KOPT-K1 (cell line): ENCODE results near the gene TPGS1.
"Not testable (repeated sequence)": the region's sequence is repeated elsewhere in the genome, so short reads cannot be mapped to it uniquely, and the experiment has no call there.

Experiments used
- H3K27ac ChIP-seq: fragments of 200-600 bp; sonication (generic); 2 replicates; pipeline ENCODE4 v1.5.1; 2016; ENCODE audit warnings: antibody characterized with exemption, mild to moderate bottlenecking, low read depth, low read length; ENCODE audit not compliant: poor library complexity, severe bottlenecking
- H3K36me3 ChIP-seq: fragments of 200-600 bp; sonication (generic); 2 replicates; pipeline ENCODE4 v1.5.1; 2017; ENCODE audit warnings: antibody characterized with exemption, mild to moderate bottlenecking, low read length, moderate library complexity; ENCODE audit not compliant: insufficient read depth
- H3K9me3 ChIP-seq: fragments of 200-600 bp; sonication (generic); 2 replicates; pipeline ENCODE4 v1.5.1; 2017; ENCODE audit warnings: antibody characterized with exemption, low read length, mild to moderate bottlenecking; ENCODE audit not compliant: insufficient read depth, poor library complexity, severe bottlenecking

TPGS1 gene

DNA sequence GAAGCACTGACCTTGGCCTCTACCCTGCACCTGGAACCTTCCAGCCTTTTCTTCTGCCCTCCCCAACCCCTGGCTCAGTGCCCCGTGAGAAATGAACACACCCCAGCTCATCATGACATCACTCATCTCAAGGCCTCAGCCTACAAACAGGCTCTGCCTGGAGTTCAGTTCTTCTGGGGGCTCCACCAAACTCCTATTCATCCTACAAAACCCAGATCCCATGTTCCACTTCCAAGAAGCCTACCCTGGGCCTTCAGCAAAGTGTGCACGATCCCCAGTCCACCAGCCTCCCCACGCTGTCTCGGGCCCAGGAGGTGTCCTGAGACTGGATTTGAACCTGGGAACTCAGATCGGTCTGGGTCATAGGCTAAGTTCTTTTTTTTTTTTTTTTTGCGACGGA is 37.5 kb upstream of the TPGS1 start:
- no peaks in the 10 kb centered on the region for H3K36me3 ChIP-seq
- no peaks in the 10 kb centered on the region for H3K9me3 ChIP-seq
- H3K27ac ChIP-seq = no peak overlapping the region

DNA sequence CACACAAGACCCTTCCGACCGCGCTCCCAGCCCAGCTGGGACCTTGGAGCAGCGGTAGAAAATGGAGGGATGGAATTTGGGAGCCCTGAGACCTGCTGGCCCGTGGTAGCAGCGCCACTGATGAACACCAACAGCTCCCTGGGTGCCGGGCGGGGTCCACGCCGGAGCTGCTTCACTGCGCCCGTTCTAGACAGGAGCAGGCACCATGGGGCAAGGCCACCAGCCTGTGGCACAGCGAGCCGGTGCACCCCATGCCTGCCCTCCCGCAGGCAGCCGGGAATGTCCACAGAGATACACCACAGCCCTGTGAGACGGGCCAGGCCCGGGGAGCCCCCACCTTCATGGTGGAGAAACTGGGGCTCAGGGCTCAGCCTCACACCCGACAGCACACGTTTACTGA is 36.6 kb upstream of the TPGS1 start:
- Histone ChIP-seq H3K9me3 (no peaks in the 10 kb centered on the region), H3K27ac (no peak overlapping the region), H3K36me3 (no peaks in the 10 kb centered on the region)

DNA sequence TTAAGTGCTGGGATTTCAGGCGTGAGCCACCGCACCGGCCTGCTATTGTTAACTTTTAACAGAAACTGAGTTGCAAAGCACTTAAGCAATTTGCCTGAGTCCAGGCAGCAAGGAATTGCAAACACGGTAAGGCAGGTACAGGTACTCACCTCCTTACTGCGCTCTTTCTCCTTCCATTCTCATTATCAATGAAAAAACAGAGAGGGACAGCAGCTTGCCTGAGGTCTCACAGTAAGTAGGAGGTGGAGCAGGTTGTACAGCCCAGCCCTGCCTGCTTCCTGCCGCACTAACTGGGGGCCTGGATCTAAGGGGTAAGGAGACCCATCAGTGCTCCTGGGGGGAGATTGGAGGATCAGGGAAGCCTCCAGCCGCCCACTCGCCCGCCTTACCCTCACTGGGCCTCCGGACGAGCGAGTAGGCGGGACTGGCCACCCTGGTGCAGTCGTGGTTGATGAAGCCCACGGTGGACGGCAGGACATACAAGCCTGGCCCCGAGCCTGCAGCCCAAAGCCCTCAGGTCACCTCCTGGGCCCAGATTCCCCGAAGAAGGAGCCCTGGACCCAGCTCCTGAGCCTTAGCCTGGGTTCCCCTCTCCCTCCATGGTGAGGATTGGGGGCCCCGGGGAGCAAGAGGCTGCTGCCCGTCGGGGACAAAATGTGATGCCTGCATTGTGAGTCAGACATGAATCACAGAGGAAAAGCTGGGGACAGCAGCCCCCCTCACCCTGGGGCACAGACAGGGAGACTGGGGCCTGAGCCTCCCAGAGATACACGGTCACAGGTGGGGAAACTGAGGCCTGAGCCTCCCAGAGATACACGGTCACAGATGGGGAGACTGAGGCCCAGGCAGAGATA is 35.1 kb upstream of the TPGS1 start:
- Histone ChIP-seq H3K27ac (no peak overlapping the region), H3K9me3 (no peaks in the 10 kb centered on the region), H3K36me3 (no peaks in the 10 kb centered on the region)

DNA sequence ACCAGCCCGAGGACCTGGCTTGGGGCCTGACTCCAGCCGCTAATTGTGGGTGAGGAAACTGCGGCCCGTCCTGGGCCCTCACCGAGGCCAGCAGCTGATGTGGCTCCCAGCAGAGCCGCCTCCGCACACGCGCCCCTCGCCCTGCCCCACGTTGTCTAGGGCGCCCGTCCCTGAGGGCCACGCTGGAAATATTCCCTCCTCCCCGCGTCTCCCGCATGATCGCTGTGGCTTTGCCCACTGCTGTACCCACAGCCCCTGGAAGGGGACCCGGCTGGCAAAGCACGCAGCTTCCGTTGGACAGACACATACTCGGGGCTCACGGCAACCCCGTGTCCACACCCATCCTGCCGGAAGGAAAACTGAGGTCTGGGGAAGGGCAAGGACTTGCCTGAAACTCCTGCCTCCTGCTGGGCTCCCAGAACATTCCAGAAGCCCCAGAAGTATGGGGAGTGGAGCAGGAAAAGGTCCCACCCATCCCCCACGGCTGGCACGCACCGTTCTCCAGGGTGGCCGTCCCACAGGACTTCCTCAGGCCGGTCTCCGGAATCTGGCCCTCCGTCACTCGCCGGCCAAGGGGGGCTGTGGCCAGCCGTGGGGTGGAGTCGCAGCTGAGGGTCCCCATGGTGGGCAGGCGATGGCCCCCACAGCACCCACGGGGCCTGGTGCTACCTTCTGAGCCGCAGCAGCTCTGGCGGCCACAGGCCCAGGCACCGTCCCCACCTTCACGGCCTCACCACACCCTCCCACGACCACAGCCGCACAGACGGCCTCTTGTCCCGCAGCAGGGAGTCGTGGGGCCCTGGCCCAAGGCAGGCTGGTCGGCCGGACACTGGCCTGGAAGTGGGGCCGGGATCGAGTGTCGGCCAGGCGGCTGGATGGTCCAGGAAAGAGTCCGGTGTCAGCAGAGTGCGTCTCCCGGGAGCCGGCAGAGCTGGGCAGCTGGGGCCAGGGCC is 32.9 kb upstream of the TPGS1 start:
- H3K36me3 ChIP-seq = no peaks in the 10 kb centered on the region
- H3K9me3 ChIP-seq = no peaks in the 10 kb centered on the region
- H3K27ac ChIP-seq = no peak overlapping the region

DNA sequence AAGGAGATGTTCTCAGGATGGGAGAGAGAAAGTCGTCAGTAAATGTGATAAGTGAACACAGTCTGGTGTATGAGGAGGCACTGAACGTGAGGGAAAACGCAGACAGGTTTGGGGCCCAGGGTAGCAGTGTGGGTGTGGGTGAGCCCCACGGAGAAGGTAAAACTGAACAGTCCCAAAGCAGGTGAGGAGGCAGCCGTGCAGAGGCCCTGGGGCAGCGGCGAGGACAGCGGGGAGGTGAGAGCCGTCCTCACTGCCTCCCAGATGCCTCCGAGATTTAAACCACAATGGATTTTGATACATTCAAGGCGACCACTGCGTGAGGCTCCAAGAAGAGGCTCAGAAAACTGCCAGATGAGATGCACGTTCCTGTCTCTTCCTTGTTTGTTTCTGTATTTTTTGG is 31.9 kb upstream of the TPGS1 start:
- Histone ChIP-seq H3K27ac (no peak overlapping the region), H3K9me3 (no peaks in the 10 kb centered on the region), H3K36me3 (no peaks in the 10 kb centered on the region)

DNA sequence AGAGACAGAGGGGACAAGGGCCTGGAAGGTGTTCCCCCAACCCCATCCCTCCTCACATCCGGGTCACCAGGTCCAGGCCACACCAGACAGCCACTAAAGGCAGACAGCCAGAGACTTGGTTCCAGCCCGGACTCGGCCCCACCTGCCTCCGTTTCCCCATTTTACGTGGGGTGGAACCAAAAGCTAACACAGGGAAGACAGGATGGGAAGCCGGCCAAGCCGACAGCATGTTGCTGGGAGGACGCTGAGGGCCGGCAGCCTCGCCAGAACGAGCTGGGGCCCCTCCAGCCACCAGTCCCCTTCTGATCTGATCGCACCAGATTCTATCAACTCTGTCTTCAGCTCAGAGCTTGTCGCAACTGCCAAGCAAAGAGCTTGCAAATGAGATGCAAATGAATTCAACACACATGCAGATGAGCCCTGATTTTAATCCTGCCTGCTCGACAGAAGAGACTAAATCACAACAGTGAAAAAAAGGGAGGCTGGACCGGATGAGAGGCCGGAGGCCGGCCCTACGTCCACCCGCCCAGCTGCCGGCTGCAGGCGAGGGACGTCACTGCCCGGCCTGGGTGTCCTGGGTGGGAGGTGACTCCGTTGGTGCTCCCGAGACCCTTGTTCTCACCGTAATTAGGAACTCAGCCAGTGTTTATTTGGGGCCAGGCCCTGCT is 28.9 kb upstream of the TPGS1 start:
- Histone ChIP-seq H3K27ac (no peak overlapping the region), H3K9me3 (no peaks in the 10 kb centered on the region), H3K36me3 (no peaks in the 10 kb centered on the region)

DNA sequence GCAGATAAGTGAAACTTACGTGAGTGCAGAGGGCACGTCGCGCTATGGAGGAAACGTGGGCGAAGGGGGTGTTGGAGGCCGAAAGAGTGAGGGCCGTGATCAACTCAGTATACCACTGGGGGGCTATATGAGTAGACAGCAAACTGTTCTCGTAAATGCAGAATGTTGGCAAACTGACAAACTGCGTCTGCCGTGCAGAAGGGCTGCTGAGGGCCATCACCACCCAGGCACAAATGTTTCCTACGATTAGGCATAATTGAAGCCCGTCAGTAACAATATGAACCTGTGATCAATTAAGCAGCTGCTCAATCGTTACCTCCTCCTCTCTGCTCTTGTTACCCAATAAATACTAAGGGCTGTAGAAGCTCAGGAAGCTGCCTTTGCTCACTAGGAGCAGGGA is 28.3 kb upstream of the TPGS1 start:
- no peaks in the 10 kb centered on the region for H3K36me3 ChIP-seq
- H3K27ac ChIP-seq = no peak overlapping the region
- no peaks in the 10 kb centered on the region for H3K9me3 ChIP-seq

DNA sequence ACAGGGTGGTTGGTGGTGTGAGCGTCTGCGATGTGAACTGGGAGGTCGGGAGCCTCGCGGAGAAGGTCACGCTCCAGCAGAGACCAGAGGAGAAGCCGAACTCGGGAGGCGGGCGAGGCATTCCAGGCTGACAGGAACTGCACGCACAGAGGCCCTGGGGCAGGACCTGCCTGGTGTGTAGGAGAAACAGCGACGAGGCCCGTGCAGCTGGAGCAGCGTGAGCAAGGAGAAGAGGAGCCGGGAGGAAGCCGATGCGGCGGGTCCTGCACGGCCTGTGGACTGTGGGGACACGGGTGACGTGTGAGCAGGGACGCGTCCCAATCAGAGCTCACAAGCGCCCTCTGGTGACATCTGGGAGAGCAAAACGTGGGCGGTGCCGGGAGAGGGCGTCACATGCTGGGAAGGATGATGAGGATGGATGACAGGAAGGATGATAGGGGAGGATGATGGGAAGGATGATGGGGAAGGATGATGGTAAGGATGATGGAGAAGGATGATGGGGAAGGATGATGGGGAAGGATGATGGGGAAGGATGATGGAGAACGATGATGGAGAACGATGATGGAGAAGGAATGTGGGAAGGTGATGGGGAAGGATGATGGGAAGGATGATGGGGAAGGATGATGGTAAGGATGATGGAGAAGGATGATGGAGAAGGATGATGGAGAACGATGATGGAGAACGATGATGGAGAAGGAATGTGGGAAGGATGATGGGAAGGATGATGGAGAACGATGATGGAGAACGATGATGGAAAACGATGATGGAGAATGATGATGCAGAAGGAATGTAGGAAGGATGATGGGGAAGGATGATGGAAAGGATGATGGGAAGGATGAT is 27.1 kb upstream of the TPGS1 start:
- H3K36me3 ChIP-seq = no peaks in the 10 kb centered on the region

DNA sequence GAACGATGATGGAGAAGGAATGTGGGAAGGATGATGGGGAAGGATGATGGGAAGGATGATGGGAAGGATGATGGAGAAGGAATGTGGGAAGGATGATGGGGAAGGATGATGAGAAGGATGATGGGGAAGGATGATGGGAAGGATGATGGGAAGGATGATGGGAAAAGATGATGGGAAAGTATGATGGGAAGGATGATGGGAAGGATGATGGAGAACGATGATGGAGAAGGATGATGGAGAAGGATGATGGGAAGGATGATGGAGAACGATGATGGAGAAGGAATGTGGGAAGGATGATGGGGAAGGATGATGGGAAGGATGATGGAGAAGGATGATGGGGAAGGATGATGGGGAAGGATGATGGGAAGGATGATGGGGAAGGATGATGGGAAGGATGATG is 26.2 kb upstream of the TPGS1 start:
- H3K36me3 ChIP-seq, H3K9me3 ChIP-seq, H3K27ac ChIP-seq: not testable (repeated sequence)

More for the DNA sequence above, 27.1 kb upstream of the TPGS1 start:
- Histone ChIP-seq H3K9me3 (no peaks in the 10 kb centered on the region), H3K27ac (no peak overlapping the region)

DNA sequence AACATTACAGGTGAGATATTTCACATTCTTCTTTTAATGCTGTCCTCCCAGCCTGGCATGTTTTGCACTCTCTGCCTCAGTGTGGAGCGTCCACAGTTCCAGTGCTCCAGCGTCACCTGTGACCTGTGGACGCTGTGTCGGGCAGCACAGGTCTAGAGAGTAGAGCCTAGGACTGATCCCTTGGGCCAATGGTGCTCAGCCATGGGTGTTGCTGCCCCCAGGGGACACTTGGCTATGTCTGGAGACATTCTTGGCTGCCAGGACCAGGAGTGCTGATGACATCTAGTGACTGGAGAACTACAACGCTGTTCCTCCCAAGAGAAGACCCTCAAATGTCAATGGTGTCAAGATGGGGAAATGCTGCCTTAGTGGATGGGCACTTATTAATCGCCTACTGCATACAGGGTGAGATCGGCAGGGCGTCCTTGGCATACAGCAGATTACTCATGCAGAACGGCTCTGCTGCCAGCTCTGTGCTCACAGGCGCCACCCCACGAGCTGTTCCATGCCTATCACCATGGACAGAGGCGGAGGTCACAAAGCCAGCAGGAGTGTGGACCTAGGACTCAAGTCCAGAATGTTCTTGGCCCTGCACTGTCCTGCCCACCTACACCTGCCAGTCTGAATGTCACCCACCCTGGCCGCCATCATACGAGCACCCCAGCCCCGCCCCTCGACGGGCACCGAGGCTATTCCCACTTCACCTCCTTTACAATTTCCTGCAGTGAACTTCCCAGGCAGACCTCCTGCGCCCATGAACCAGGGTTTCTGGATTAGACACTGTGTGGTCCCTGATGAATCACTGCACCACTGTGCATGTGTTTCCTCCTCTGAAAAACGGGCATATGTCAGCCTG is 24.9 kb upstream of the TPGS1 start:
- Histone ChIP-seq H3K27ac (no peak overlapping the region), H3K9me3 (no peaks in the 10 kb centered on the region), H3K36me3 (no peaks in the 10 kb centered on the region)

DNA sequence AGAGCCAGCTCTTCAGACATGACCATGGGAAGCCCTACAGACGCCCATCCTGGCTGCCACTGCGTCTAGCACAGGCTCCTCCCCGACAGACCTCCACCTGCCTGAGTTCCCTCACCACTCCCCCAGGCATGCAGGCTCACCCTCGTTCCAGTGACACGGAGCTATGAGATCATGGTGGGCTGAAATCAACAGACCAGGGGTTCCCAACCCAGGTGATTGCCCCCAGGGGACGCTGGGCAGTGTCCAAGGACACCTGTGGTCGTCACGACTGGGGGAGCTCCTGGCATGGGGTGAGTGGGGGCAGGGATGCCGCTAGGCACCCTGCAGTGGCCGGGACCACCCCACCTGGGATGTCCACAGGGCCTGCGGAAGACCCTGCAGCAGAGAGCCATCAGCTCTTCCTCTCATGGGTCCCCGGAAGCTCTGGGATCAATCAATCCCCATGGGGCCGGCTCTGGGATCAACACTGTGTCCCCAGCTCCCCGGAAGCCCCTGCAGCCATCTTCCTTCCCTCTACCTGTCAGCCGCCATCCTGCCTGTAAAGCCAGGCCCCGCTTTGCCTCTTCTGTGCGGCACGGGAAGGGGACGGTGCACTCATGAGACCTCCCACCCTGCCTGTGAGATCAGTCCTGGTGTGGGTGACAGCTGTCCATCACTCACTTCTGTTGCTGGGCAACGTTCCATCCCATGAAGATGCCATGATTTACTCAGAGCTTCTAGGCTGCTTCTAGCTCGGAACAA is 23.8 kb upstream of the TPGS1 start:
- no peak overlapping the region for H3K27ac ChIP-seq
- no peaks in the 10 kb centered on the region for H3K36me3 ChIP-seq
- no peaks in the 10 kb centered on the region for H3K9me3 ChIP-seq

DNA sequence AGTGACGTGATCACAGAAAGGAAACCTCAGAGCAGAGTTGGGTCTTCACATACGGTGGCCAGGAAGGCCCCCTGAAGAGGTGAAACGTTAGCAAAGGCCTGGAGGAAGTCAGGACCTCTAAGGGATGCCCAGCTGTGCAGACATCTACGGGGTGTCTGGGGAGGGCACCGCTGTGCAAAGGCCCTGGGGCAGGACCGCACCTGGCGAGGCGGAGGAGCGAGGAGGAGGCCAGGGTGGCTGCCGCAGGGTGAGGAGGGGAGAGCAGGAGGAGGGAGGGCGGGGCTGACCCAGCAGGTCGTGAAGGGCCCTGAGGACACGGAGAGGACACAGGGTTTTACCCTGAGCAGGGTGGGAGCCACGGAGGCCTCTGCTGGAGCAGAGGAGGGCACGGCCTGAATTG is 22.8 kb upstream of the TPGS1 start:
- H3K36me3 ChIP-seq = no peaks in the 10 kb centered on the region
- H3K9me3 ChIP-seq = no peaks in the 10 kb centered on the region
- no peak overlapping the region for H3K27ac ChIP-seq

DNA sequence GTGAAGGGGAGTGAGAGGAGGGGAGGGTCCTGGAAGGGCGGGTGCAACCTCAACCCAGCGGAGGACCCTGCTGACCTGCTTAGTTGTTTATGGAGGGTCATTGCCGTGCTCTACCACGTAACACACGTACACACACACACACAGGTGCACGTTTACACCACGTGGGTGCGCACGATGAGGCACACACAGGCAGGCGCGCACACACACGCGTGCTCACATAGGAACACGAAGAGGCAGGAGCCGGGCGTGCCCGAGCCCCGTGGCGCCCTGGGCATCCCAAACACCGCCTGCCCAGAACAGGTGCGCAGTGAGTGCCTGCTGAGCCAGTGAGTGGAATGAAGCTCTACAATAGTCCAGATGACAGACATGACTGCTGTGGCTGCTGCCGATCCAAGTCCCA is 22.2 kb upstream of the TPGS1 start:
- H3K36me3 ChIP-seq = no peaks in the 10 kb centered on the region
- no peak overlapping the region for H3K27ac ChIP-seq
- no peaks in the 10 kb centered on the region for H3K9me3 ChIP-seq
